Duodenal mucosa (tissue), 2 donors: ENCODE data around the gene CNTNAP3B.
"Not testable (repeated sequence)": the region's sequence is repeated elsewhere in the genome, so short reads cannot be mapped to it uniquely, and the experiment has no call there.

Experiments
- H3K27ac ChIP-seq: one replicate; pipeline ENCODE4 v1.7.0; 2013; ENCODE audit warnings: low read depth, low read length
- H3K27me3 ChIP-seq, 2 donors: one replicate each; pipeline ENCODE4 v1.7.0; 2013; ENCODE audit warnings: low read length in 2 of 2, control low read depth in 1 of 2; ENCODE audit not compliant: insufficient read depth in 2 of 2, control insufficient read depth in 1 of 2
- H3K36me3 ChIP-seq, 2 donors: one replicate each; pipeline ENCODE4 v1.7.0; 2013; ENCODE audit warnings: low read length in 2 of 2, control low read depth in 1 of 2; ENCODE audit not compliant: insufficient read depth in 2 of 2, control insufficient read depth in 1 of 2
- H3K4me1 ChIP-seq, 2 donors: one replicate each; pipeline ENCODE4 v1.7.0; 2013; ENCODE audit warnings: low read length in 2 of 2, control low read depth in 1 of 2; ENCODE audit not compliant: insufficient read depth in 2 of 2, control insufficient read depth in 1 of 2
- H3K4me3 ChIP-seq, 2 donors: one replicate each; pipeline ENCODE4 v1.7.0; 2013; ENCODE audit warnings: low read length in 2 of 2, low read depth in 1 of 2
- H3K9ac ChIP-seq, 2 donors: one replicate each; pipeline ENCODE4 v1.7.0; 2013; ENCODE audit warnings: low read length in 2 of 2, low read depth in 1 of 2
- H3K9me3 ChIP-seq, 2 donors: one replicate each; pipeline ENCODE4 v1.7.0; 2013; ENCODE audit warnings: low read length in 2 of 2, control low read depth in 1 of 2; ENCODE audit not compliant: control insufficient read depth in 1 of 2

The CNTNAP3B gene

GRCh38 chr9:41874557-41874956, 254.7 kb downstream of the CNTNAP3B start:
- not testable (repeated sequence) for H3K36me3 ChIP-seq, H3K4me1 ChIP-seq, H3K27me3 ChIP-seq, H3K9me3 ChIP-seq, H3K4me3 ChIP-seq, H3K9ac ChIP-seq, H3K27ac ChIP-seq

DNA sequence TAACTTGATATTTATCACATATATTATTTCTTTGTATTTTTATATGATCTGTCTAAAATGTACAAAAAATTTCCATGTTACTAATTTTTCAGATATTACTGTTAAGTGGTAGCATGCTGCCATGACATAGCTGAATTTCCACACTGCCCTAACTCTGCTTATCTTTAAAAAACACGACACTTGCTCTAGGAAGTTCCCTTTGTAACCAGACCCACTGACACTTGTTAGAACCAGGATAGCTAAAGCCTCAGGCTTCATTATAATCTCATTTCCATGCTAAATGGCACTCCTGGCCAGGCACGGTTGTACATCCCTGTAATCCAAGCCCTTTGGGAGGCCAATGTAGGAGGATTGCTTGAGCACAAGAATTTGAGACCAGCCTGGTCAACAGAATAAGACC, 273.8 kb downstream of the CNTNAP3B start:
- H3K4me3 ChIP-seq, H3K27me3 ChIP-seq, H3K4me1 ChIP-seq, H3K27ac ChIP-seq, H3K36me3 ChIP-seq, H3K9me3 ChIP-seq, H3K9ac ChIP-seq: not testable (repeated sequence)

- not testable (repeated sequence) for H3K27ac ChIP-seq, H3K9ac ChIP-seq, H3K36me3 ChIP-seq, H3K27me3 ChIP-seq, H3K9me3 ChIP-seq, H3K4me1 ChIP-seq, H3K4me3 ChIP-seq
These were observed 277.1 kb downstream of the CNTNAP3B start for GRCh38 chr9:41851848-41852740.

DNA sequence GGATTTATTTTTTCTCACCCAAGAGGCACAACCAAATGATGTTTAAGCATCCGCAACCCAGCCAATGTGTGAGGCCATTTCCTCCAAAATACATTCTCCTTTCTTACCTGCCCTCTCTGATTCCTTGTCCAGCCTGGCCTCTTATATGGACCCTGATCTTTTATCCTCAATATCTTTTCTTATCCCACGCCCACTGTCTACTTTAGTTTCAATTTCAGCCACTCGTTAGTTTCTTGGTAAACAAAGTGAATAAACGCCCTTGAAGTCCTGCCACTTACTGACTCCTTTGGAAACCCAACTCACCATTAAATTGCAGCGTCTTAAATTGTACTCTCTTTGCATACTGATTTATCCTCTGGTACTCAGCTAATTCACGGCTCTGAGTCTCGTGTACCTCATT, 281.4 kb downstream of the CNTNAP3B start:
- H3K27ac ChIP-seq, H3K36me3 ChIP-seq, H3K9ac ChIP-seq, H3K9me3 ChIP-seq, H3K4me3 ChIP-seq, H3K27me3 ChIP-seq, H3K4me1 ChIP-seq: not testable (repeated sequence)
